Adrenal gland (tissue), 12 donors: ENCODE measurements around the gene MADD. TPM values are rescaled to one million over a fixed set of nuclear protein-coding genes. Genes with fewer than 3 reads are reported as not detected.
A peak's percentile ranks its signal among the peaks of the same experiment; 100 is the strongest.

ENCODE experiments used
- DNase-seq, 7 donors: peaks; one replicate each; pipeline ENCODE4 v3.0.0-alpha.2; 2019 to 2020
- H3K27ac ChIP-seq, 5 donors: fragments of 200-600 bp; sonication (generic) in 4 of 5; 1 replicate in 3 of 5; 2 replicates in 2 of 5; pipeline versions ENCODE4 v1.5.1 to v1.8.0; 2016 to 2020; ENCODE audit warnings: mild to moderate bottlenecking in 1 of 5
- H3K27me3 ChIP-seq: fragments of 200-600 bp; 2 replicates; pipeline ENCODE4 v1.8.0; 2021
- H3K36me3 ChIP-seq, 2 donors: fragments of 200-600 bp; replicated peaks in 1 of 2; 1 replicate in 1 of 2; 2 replicates in 1 of 2; pipeline versions ENCODE4 v1.5.1 to v1.8.0; 2018 to 2022
- H3K4me1 ChIP-seq, 2 donors: fragments of 200-600 bp; replicated peaks in 1 of 2; 1 replicate in 1 of 2; 2 replicates in 1 of 2; pipeline versions ENCODE4 v1.5.1 to v1.8.0; 2018 to 2021
- H3K4me3 ChIP-seq, 4 donors: fragments of 200-600 bp; sonication (generic) in 3 of 4; one replicate each; pipeline ENCODE4 v1.5.1; 2016 to 2018
- H3K9me3 ChIP-seq, 3 donors: fragments of 200-600 bp; sonication (generic) in 1 of 3; replicated peaks in 1 of 3; 1 replicate in 2 of 3; 2 replicates in 1 of 3; pipeline versions ENCODE4 v1.5.1 to v1.8.0; 2016 to 2021
- POLR2A ChIP-seq, 2 donors: fragments of 450-650 bp; IDR thresholded peaks; one replicate each; pipeline ENCODE4 v1.6.1; 2017; ENCODE audit warnings: antibody characterized with exemption in 2 of 2, mild to moderate bottlenecking in 2 of 2, moderate library complexity in 1 of 2
- WGBS, 4 donors: extraction: QIAGEN DNeasy Blood & Tissue Kit in 2 of 4; methylation state at CpG; one replicate each; pipeline versions ENCODE4 v1.1.5 to v1.1.7; 2013 to 2017; 5-methylcytosine and 5-hydroxymethylcytosine counted together
- intact Hi-C, 2 donors: fragments of 100-400 bp; cut with DNase I; formaldehyde crosslinking; loops; one replicate each; pipeline versions ENCODE4 v1.14.1 to v1.15.0; 2022 to 2023
- polyA plus RNA-seq, 3 donors: library from polyadenylated mRNA; stranded (reverse); fragments of 200-250 nt in 2 of 3; fragments of 350-450 nt in 1 of 3; fragmentation: Illumina TruSeq in 1 of 3; extraction: RNeasy Lipid Tissue Mini Kit (QIAGEN cat#74804) in 1 of 3; gene quantifications; one replicate each; pipeline ENCODE4 v1.2.3, GENCODE V29; 2013 to 2014
- total RNA-seq, 9 donors: library from RNA; depleted of rRNA in 4 of 9; stranded (reverse); fragments of >200 nt in 4 of 9; fragments of 120-200 nt in 1 of 9; fragmentation: NEBNext Ultra II Directional in 1 of 9; extraction: Animal tissue kit (Norgen Biotek cat#: 25700) in 1 of 9; gene quantifications; one replicate each; pipeline versions ENCODE4 v1.1.0 to v1.2.4, GENCODE V29; 2013 to 2023
- TF ChIP-seq, protein P1 (sequence below), 6 experiments: fragments of 450-650 bp in 4 of 6; fragments of 200-600 bp in 2 of 6; sonication (generic) in 1 of 6; IDR thresholded peaks; 1 replicate in 5 of 6; 2 replicates in 1 of 6; pipeline versions ENCODE4 v1.5.1 to v1.8.0; 2016 to 2021; ENCODE audit warnings: antibody characterized with exemption in 6 of 6, mild to moderate bottlenecking in 2 of 6, moderate library complexity in 1 of 6
- donor health status: healthy with polysubstance abuse.
- donor health status: Bipolar disorder and iron deficiency.
- donor health status: DM: yes; HTN: yes; CAD: no.
- donor health status: DM: no; HTN: no; CAD: no.
- donor health status: DM: no; HTN: no; CAD: no.
- donor health status: DM: yes; HTN: yes; CAD: no.

MADD gene
- total and polyA plus RNA-seq, 12 donors: 33.4 to 83.0 (median 49.2) TPM

DNA sequence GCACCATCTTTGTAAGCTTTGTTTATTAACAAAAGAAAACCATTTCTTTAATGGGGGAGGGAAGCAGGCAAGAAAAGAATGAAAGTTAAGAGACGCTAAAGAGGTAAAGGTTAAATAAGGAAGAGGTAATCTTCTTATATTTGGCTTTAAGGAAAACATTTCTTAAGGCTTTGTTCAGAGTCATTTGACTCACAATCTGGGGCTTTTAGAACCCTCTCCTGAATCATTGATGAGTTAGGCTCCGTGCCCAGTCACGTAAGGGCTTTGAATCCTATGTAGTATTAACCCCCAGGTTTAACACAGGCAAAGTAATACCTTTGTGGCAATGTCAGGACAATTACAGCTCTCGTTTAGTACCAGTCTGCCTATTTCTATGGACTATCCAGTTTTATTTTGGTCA, 26.1 kb downstream of the MADD start:
- 83 to 90% (median 88%) methylated on average over 4 of the region's 4 CpGs for WGBS, 4 donors
- Histone ChIP-seq H3K4me1 (no peaks in the 10 kb centered on the region), H3K27me3 (no peaks in the 10 kb centered on the region), H3K27ac (no peak overlapping the region), H3K36me3 (peaks cover 0 to 94% of the 10 kb centered on the region in 2 donors), H3K9me3 (no peaks in the 10 kb centered on the region), H3K4me3 (no peak overlapping the region)
- TF ChIP-seq POLR2A (IDR thresholded peaks at IDR 0.05): no peak
- TF ChIP-seq, protein P1, sequence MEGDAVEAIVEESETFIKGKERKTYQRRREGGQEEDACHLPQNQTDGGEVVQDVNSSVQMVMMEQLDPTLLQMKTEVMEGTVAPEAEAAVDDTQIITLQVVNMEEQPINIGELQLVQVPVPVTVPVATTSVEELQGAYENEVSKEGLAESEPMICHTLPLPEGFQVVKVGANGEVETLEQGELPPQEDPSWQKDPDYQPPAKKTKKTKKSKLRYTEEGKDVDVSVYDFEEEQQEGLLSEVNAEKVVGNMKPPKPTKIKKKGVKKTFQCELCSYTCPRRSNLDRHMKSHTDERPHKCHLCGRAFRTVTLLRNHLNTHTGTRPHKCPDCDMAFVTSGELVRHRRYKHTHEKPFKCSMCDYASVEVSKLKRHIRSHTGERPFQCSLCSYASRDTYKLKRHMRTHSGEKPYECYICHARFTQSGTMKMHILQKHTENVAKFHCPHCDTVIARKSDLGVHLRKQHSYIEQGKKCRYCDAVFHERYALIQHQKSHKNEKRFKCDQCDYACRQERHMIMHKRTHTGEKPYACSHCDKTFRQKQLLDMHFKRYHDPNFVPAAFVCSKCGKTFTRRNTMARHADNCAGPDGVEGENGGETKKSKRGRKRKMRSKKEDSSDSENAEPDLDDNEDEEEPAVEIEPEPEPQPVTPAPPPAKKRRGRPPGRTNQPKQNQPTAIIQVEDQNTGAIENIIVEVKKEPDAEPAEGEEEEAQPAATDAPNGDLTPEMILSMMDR (IDR thresholded peaks at IDR 0.05): no peak
- DNase-seq: peak in 1 of 7 donors; percentile 7
- intact Hi-C loops: no loop called here

- H3K4me1 ChIP-seq: no peaks in the 10 kb centered on the region
- 95 to 97% (median 96%) methylated on average over 3 of the region's 3 CpGs for WGBS, 4 donors
These were observed 29.1 kb downstream of the MADD start for GRCh38 chr11:47299078-47299477.

GRCh38 chr11:47302853-47303252, 32.9 kb downstream of the MADD start:
- Histone ChIP-seq H3K4me3 (no peak overlapping the region), H3K36me3 (peaks cover 0 to 87% of the 10 kb centered on the region in 2 donors), H3K9me3 (peaks cover 0 to 8% (median 0%) of the 10 kb centered on the region in 3 donors), H3K4me1 (no peaks in the 10 kb centered on the region), H3K27me3 (no peaks in the 10 kb centered on the region), H3K27ac (no peak overlapping the region)
- intact Hi-C loops: no loop called here
- no peak for DNase-seq
- TF ChIP-seq, protein P1 (IDR thresholded peaks at IDR 0.05): no peak
- no peak for TF ChIP-seq POLR2A (IDR thresholded peaks at IDR 0.05)
- 96 to 100% (median 99%) methylated on average over 1 of the region's 1 CpG for WGBS, 4 donors

More at GRCh38 chr11:47299078-47299477, 29.1 kb downstream of the MADD start:
- peaks cover 0 to 8% (median 0%) of the 10 kb centered on the region in 3 donors for H3K9me3 ChIP-seq
- intact Hi-C loops: no loop called here
- no peak overlapping the region for H3K4me3 ChIP-seq
- H3K27me3 ChIP-seq: no peaks in the 10 kb centered on the region
- H3K27ac ChIP-seq: no peak overlapping the region
- peaks cover 0 to 91% of the 10 kb centered on the region in 2 donors for H3K36me3 ChIP-seq
- no peak for DNase-seq
- TF ChIP-seq POLR2A (IDR thresholded peaks at IDR 0.05): no peak
- TF ChIP-seq, protein P1 (IDR thresholded peaks at IDR 0.05): no peak

GRCh38 chr11:47305734-47306483, 36.0 kb downstream of the MADD start:
- Histone ChIP-seq H3K4me1 (no peaks in the 10 kb centered on the region), H3K36me3 (peaks cover 0 to 91% of the 10 kb centered on the region in 2 donors), H3K27me3 (no peaks in the 10 kb centered on the region), H3K9me3 (peaks cover 0 to 8% (median 0%) of the 10 kb centered on the region in 3 donors), H3K4me3 (no peak overlapping the region), H3K27ac (peak overlapping the region in 1 of 5 donors; percentile 20)
- intact Hi-C loops: no loop called here
- TF ChIP-seq, protein P1 (IDR thresholded peaks at IDR 0.05): no peak
- no peak for TF ChIP-seq POLR2A (IDR thresholded peaks at IDR 0.05)
- 85 to 92% (median 90%) methylated on average over 2 to 3 of the region's 3 CpGs for WGBS, 4 donors
- DNase-seq: peak in 4 of 7 donors; percentile 27 to 63 (median 46)
